ENCODE results near the gene CFD.
"Not testable (repeated sequence)": the region's sequence is repeated elsewhere in the genome, so short reads cannot be mapped to it uniquely, and the experiment has no call there.

Gene CFD

GRCh38 chr19:827314-827709 is 32.2 kb upstream of the CFD start:
- Histone ChIP-seq H3K9me3 (ENCODE audit: control insufficient read depth in 5 of 5, low read length in 5 of 5) (no peaks in the 10 kb centered on the region), H3K9ac (ENCODE audit: low read length in 5 of 5) (no peak overlapping the region), H3K4me1 (ENCODE audit: control insufficient read depth in 5 of 5, insufficient read depth in 5 of 5, low read length in 5 of 5) (peaks cover 0 to 10% (median 6%) of the 10 kb centered on the region in 5 donors), H3K27me3 (ENCODE audit: control insufficient read depth in 5 of 5, insufficient read depth in 4 of 5, low read length in 5 of 5) (peaks cover 17 to 34% (median 28%) of the 10 kb centered on the region in 5 donors), H3K4me3 (ENCODE audit: low read depth in 1 of 5, low read length in 5 of 5) (no peak overlapping the region), H3K27ac (ENCODE audit: low read depth, low read length) (no peak overlapping the region), H3K36me3 (ENCODE audit: control insufficient read depth in 5 of 5, insufficient read depth in 5 of 5, low read length in 5 of 5) (no peaks in the 10 kb centered on the region)

- no peaks in the 10 kb centered on the region for H3K36me3 ChIP-seq (ENCODE audit: control insufficient read depth in 5 of 5, insufficient read depth in 5 of 5, low read length in 5 of 5)
- no peak within 1 kb of the TSS for H3K27ac ChIP-seq (ENCODE audit: low read depth, low read length)
- no peak within 1 kb of the TSS for H3K9ac ChIP-seq (ENCODE audit: low read length in 5 of 5)
- H3K4me3 ChIP-seq (ENCODE audit: low read depth in 1 of 5, low read length in 5 of 5) = no peak within 1 kb of the TSS
- H3K4me1 ChIP-seq (ENCODE audit: control insufficient read depth in 5 of 5, insufficient read depth in 5 of 5, low read length in 5 of 5) = peaks cover 0 to 10% (median 6%) of the 10 kb centered on the region in 5 donors
- no peaks in the 10 kb centered on the region for H3K9me3 ChIP-seq (ENCODE audit: control insufficient read depth in 5 of 5, low read length in 5 of 5)
- H3K27me3 ChIP-seq (ENCODE audit: control insufficient read depth in 5 of 5, insufficient read depth in 4 of 5, low read length in 5 of 5) = peaks cover 17 to 32% (median 26%) of the 10 kb centered on the region in 5 donors
Observed at GRCh38 chr19:827710-828321, 31.6 kb upstream of the CFD start, which contains the start of gene AZU1. TSS of gene AZU1 (plus strand) at chr19:827837. CDS start at chr19:827847, 10 bp downstream.

- Histone ChIP-seq H3K4me1 (ENCODE audit: control insufficient read depth in 5 of 5, insufficient read depth in 5 of 5, low read length in 5 of 5) (peaks cover 0 to 4% (median 0%) of the 10 kb centered on the region in 5 donors), H3K27me3 (ENCODE audit: control insufficient read depth in 5 of 5, insufficient read depth in 4 of 5, low read length in 5 of 5) (peaks cover 12 to 28% (median 20%) of the 10 kb centered on the region in 5 donors), H3K36me3 (ENCODE audit: control insufficient read depth in 5 of 5, insufficient read depth in 5 of 5, low read length in 5 of 5) (no peaks in the 10 kb centered on the region), H3K9me3 (ENCODE audit: control insufficient read depth in 5 of 5, low read length in 5 of 5) (no peaks in the 10 kb centered on the region), H3K4me3 (ENCODE audit: low read depth in 1 of 5, low read length in 5 of 5) (no peak overlapping the region), H3K9ac (ENCODE audit: low read length in 5 of 5) (no peak overlapping the region), H3K27ac (ENCODE audit: low read depth, low read length) (no peak overlapping the region)
Observed at GRCh38 chr19:829129-829758, 30.2 kb upstream of the CFD start.

GRCh38 chr19:831407-832369 is 27.8 kb upstream of the CFD start:
- Histone ChIP-seq H3K27me3 (ENCODE audit: control insufficient read depth in 5 of 5, insufficient read depth in 4 of 5, low read length in 5 of 5) (peaks cover 17 to 38% (median 20%) of the 10 kb centered on the region in 5 donors), H3K4me1 (ENCODE audit: control insufficient read depth in 5 of 5, insufficient read depth in 5 of 5, low read length in 5 of 5) (peaks cover 0 to 4% (median 0%) of the 10 kb centered on the region in 5 donors), H3K27ac (ENCODE audit: low read depth, low read length) (no peak overlapping the region), H3K4me3 (ENCODE audit: low read depth in 1 of 5, low read length in 5 of 5) (no peak overlapping the region), H3K36me3 (ENCODE audit: control insufficient read depth in 5 of 5, insufficient read depth in 5 of 5, low read length in 5 of 5) (no peaks in the 10 kb centered on the region), H3K9ac (ENCODE audit: low read length in 5 of 5) (no peak overlapping the region), H3K9me3 (ENCODE audit: control insufficient read depth in 5 of 5, low read length in 5 of 5) (no peaks in the 10 kb centered on the region)

GRCh38 chr19:834216-834615 is 25.2 kb upstream of the CFD start:
- H3K27ac ChIP-seq (ENCODE audit: low read depth, low read length) = no peak overlapping the region

GRCh38 chr19:835210-835810 is 24.2 kb upstream of the CFD start:
- Histone ChIP-seq H3K9ac (ENCODE audit: low read length in 5 of 5) (no peak overlapping the region), H3K27ac (ENCODE audit: low read depth, low read length) (no peak overlapping the region), H3K36me3 (ENCODE audit: control insufficient read depth in 5 of 5, insufficient read depth in 5 of 5, low read length in 5 of 5) (no peaks in the 10 kb centered on the region), H3K9me3 (ENCODE audit: control insufficient read depth in 5 of 5, low read length in 5 of 5) (no peaks in the 10 kb centered on the region), H3K27me3 (ENCODE audit: control insufficient read depth in 5 of 5, insufficient read depth in 4 of 5, low read length in 5 of 5) (peaks cover 11 to 27% (median 16%) of the 10 kb centered on the region in 5 donors), H3K4me1 (ENCODE audit: control insufficient read depth in 5 of 5, insufficient read depth in 5 of 5, low read length in 5 of 5) (peaks cover 0 to 7% (median 4%) of the 10 kb centered on the region in 5 donors), H3K4me3 (ENCODE audit: low read depth in 1 of 5, low read length in 5 of 5) (no peak overlapping the region)

More at GRCh38 chr19:834216-834615, 25.2 kb upstream of the CFD start:
- H3K4me3 ChIP-seq (ENCODE audit: low read depth in 1 of 5, low read length in 5 of 5) = no peak overlapping the region
- H3K27me3 ChIP-seq (ENCODE audit: control insufficient read depth in 5 of 5, insufficient read depth in 4 of 5, low read length in 5 of 5) = peaks cover 15 to 30% (median 16%) of the 10 kb centered on the region in 5 donors
- H3K9me3 ChIP-seq (ENCODE audit: control insufficient read depth in 5 of 5, low read length in 5 of 5) = no peaks in the 10 kb centered on the region
- H3K36me3 ChIP-seq (ENCODE audit: control insufficient read depth in 5 of 5, insufficient read depth in 5 of 5, low read length in 5 of 5) = no peaks in the 10 kb centered on the region
- H3K4me1 ChIP-seq (ENCODE audit: control insufficient read depth in 5 of 5, insufficient read depth in 5 of 5, low read length in 5 of 5) = peaks cover 0 to 5% (median 0%) of the 10 kb centered on the region in 5 donors
- H3K9ac ChIP-seq (ENCODE audit: low read length in 5 of 5) = no peak overlapping the region

- Histone ChIP-seq H3K27ac (ENCODE audit: low read depth, low read length) (no peak within 1 kb of the TSS), H3K4me3 (ENCODE audit: low read depth in 1 of 5, low read length in 5 of 5) (no peak within 1 kb of the TSS), H3K36me3 (ENCODE audit: control insufficient read depth in 5 of 5, insufficient read depth in 5 of 5, low read length in 5 of 5) (no peaks in the 10 kb centered on the region), H3K4me1 (ENCODE audit: control insufficient read depth in 5 of 5, insufficient read depth in 5 of 5, low read length in 5 of 5) (peaks cover 0 to 19% (median 15%) of the 10 kb centered on the region in 5 donors), H3K27me3 (ENCODE audit: control insufficient read depth in 5 of 5, insufficient read depth in 4 of 5, low read length in 5 of 5) (peaks cover 16 to 36% (median 23%) of the 10 kb centered on the region in 5 donors), H3K9me3 (ENCODE audit: control insufficient read depth in 5 of 5, low read length in 5 of 5) (no peaks in the 10 kb centered on the region), H3K9ac (ENCODE audit: low read length in 5 of 5) (no peak within 1 kb of the TSS)
Observed at GRCh38 chr19:840519-841206, 18.8 kb upstream of the CFD start, which contains the start of gene PRTN3. TSS of gene PRTN3 (plus strand) at chr19:840999. CDS start at chr19:841009, 10 bp downstream.

GRCh38 chr19:842802-843179 is 16.7 kb upstream of the CFD start:
- H3K4me3 ChIP-seq (ENCODE audit: low read depth in 1 of 5, low read length in 5 of 5); H3K9me3 ChIP-seq (ENCODE audit: control insufficient read depth in 5 of 5, low read length in 5 of 5); H3K27ac ChIP-seq (ENCODE audit: low read depth, low read length); H3K9ac ChIP-seq (ENCODE audit: low read length in 5 of 5); H3K36me3 ChIP-seq (ENCODE audit: control insufficient read depth in 5 of 5, insufficient read depth in 5 of 5, low read length in 5 of 5): not testable (repeated sequence)
- H3K27me3 ChIP-seq (ENCODE audit: control insufficient read depth in 5 of 5, insufficient read depth in 4 of 5, low read length in 5 of 5) = peaks cover 18 to 28% (median 21%) of the 10 kb centered on the region in 5 donors
- peaks cover 0 to 22% (median 18%) of the 10 kb centered on the region in 5 donors for H3K4me1 ChIP-seq (ENCODE audit: control insufficient read depth in 5 of 5, insufficient read depth in 5 of 5, low read length in 5 of 5)

- H3K27me3 ChIP-seq (ENCODE audit: control insufficient read depth in 5 of 5, insufficient read depth in 4 of 5, low read length in 5 of 5) = peaks cover 18 to 32% (median 21%) of the 10 kb centered on the region in 5 donors
- peak overlapping the region in 1 of 5 donors; percentile 37 for H3K4me3 ChIP-seq (ENCODE audit: low read depth in 1 of 5, low read length in 5 of 5)
- H3K9ac ChIP-seq (ENCODE audit: low read length in 5 of 5) = no peak overlapping the region
- no peaks in the 10 kb centered on the region for H3K9me3 ChIP-seq (ENCODE audit: control insufficient read depth in 5 of 5, low read length in 5 of 5)
- H3K4me1 ChIP-seq (ENCODE audit: control insufficient read depth in 5 of 5, insufficient read depth in 5 of 5, low read length in 5 of 5) = peaks cover 0 to 25% (median 21%) of the 10 kb centered on the region in 5 donors
- H3K36me3 ChIP-seq (ENCODE audit: control insufficient read depth in 5 of 5, insufficient read depth in 5 of 5, low read length in 5 of 5) = no peaks in the 10 kb centered on the region
- no peak overlapping the region for H3K27ac ChIP-seq (ENCODE audit: low read depth, low read length)
Observed at GRCh38 chr19:843180-843835, 16.2 kb upstream of the CFD start.
